HEK293 (cell line): ENCODE data around the gene KCNK7.

ENCODE experiments used
- CTCF ChIA-PET: fragments of 350-600 bp; formaldehyde crosslinking; extraction: SDS; loops from one replicate; lab custom pipeline; 2021; ENCODE audit warnings: antibody characterized with exemption; lab: Yijun Ruan, JAX
- POLR2A ChIA-PET: fragments of 300-600 bp; formaldehyde crosslinking; extraction: SDS; loops from one replicate; lab custom pipeline; 2020; ENCODE audit warnings: antibody characterized with exemption, inconsistent platforms; lab: Yijun Ruan, JAX
- H3K27ac ChIP-seq: fragments of 200-500 bp; sonication (Bioruptor generic); 2 replicates; pipeline ENCODE4 v1.5.1; 2014; ENCODE audit warnings: low read depth, low read length, control low read depth, inconsistent platforms; ENCODE audit errors: extremely low read depth
- H3K36me3 ChIP-seq, 2 experiments: fragments of 200-500 bp in 1 of 2; sonication (Bioruptor generic) in 1 of 2; 1 replicate in 1 of 2; 2 replicates in 1 of 2; pipeline ENCODE4 v1.5.1; 2014 to 2017; ENCODE audit warnings: inconsistent platforms in 2 of 2, low read length in 2 of 2; ENCODE audit not compliant: control insufficient read depth in 2 of 2, insufficient read depth in 1 of 2
- H3K4me1 ChIP-seq: fragments of 200-500 bp; sonication (Bioruptor generic); 2 replicates; pipeline ENCODE4 v1.5.1; 2014; ENCODE audit warnings: mild to moderate bottlenecking, low read length, inconsistent platforms; ENCODE audit not compliant: control insufficient read depth, insufficient read depth
- H3K4me3 ChIP-seq: 2 replicates; pipeline ENCODE4 v1.5.1; 2011; ENCODE audit warnings: low read depth, mild to moderate bottlenecking, control low read depth, low read length, moderate library complexity
- H3K9me3 ChIP-seq: fragments of 200-500 bp; sonication (Bioruptor generic); 2 replicates; pipeline ENCODE4 v1.5.1; 2014; ENCODE audit warnings: low read depth, low read length, inconsistent platforms; ENCODE audit not compliant: control insufficient read depth, insufficient read depth
- CTCF ChIP-seq: fragments of 450-650 bp; formaldehyde crosslinking; IDR thresholded peaks from 2 replicates; pipeline ENCODE4 v1.5.1; 2016; ENCODE audit warnings: missing biosample characterization, missing genetic modification characterization
- IKZF3 ChIP-seq: fragments of 450-650 bp; IDR thresholded peaks from 2 replicates; pipeline ENCODE4 v1.5.0; 2018; ENCODE audit warnings: missing biosample characterization, mild to moderate bottlenecking, missing genetic modification characterization, moderate library complexity
- PATZ1 ChIP-seq: fragments of 450-650 bp; formaldehyde crosslinking; IDR thresholded peaks from 2 replicates; pipeline ENCODE4 v1.5.1; 2016; ENCODE audit warnings: missing biosample characterization, missing genetic modification characterization
- REPIN1 ChIP-seq: fragments of 450-650 bp; formaldehyde crosslinking; IDR thresholded peaks from 2 replicates; pipeline ENCODE4 v1.5.1; 2017; ENCODE audit warnings: missing biosample characterization, missing genetic modification characterization, low read depth
- SETDB1 ChIP-seq: IDR thresholded peaks from one replicate; pipeline ENCODE4 v1.6.1; 2017; ENCODE audit warnings: mild to moderate bottlenecking, low read length, moderate library complexity, mixed read lengths; ENCODE audit not compliant: insufficient read length
- SP2 ChIP-seq: fragments of 450-650 bp; formaldehyde crosslinking; IDR thresholded peaks from 2 replicates; pipeline ENCODE4 v1.5.1; 2016; ENCODE audit warnings: missing biosample characterization, missing genetic modification characterization
- ZBTB7A ChIP-seq: fragments of 450-650 bp; formaldehyde crosslinking; IDR thresholded peaks from 2 replicates; pipeline ENCODE4 v1.5.1; 2016; ENCODE audit warnings: low read depth, missing biosample characterization, missing genetic modification characterization
- ZNF132 ChIP-seq: fragments of 450-650 bp; formaldehyde crosslinking; IDR thresholded peaks from 2 replicates; pipeline ENCODE4 v1.5.1; 2017; ENCODE audit warnings: missing biosample characterization, missing genetic modification characterization, borderline replicate concordance
- ZNF138 ChIP-seq: fragments of 450-650 bp; formaldehyde crosslinking; IDR thresholded peaks from 2 replicates; pipeline ENCODE4 v1.5.1; 2016; ENCODE audit warnings: missing biosample characterization, missing genetic modification characterization, borderline replicate concordance
- ZNF140 ChIP-seq: fragments of 450-650 bp; formaldehyde crosslinking; IDR thresholded peaks from 2 replicates; pipeline ENCODE4 v1.5.1; 2016; ENCODE audit warnings: missing biosample characterization, missing genetic modification characterization
- ZNF175 ChIP-seq: fragments of 450-650 bp; formaldehyde crosslinking; IDR thresholded peaks from 2 replicates; pipeline ENCODE4 v1.5.1; 2016; ENCODE audit warnings: missing biosample characterization, missing genetic modification characterization
- ZNF394 ChIP-seq: fragments of 450-650 bp; formaldehyde crosslinking; IDR thresholded peaks from 2 replicates; pipeline ENCODE4 v1.5.1; 2016; ENCODE audit warnings: missing biosample characterization, missing genetic modification characterization, mild to moderate bottlenecking, moderate library complexity, borderline replicate concordance
- ZNF514 ChIP-seq: fragments of 450-650 bp; formaldehyde crosslinking; IDR thresholded peaks from 2 replicates; pipeline ENCODE4 v1.5.1; 2016; ENCODE audit warnings: missing biosample characterization, missing genetic modification characterization
- ZNF530 ChIP-seq: fragments of 450-650 bp; formaldehyde crosslinking; IDR thresholded peaks from 2 replicates; pipeline ENCODE4 v1.5.1; 2016; ENCODE audit warnings: low read depth, missing biosample characterization, missing genetic modification characterization
- ZNF548 ChIP-seq: fragments of 450-650 bp; formaldehyde crosslinking; IDR thresholded peaks from 2 replicates; pipeline ENCODE4 v1.5.1; 2016; ENCODE audit warnings: missing biosample characterization, missing genetic modification characterization
- ZNF549 ChIP-seq: fragments of 450-650 bp; IDR thresholded peaks from 2 replicates; pipeline ENCODE4 v1.5.1; 2018; ENCODE audit warnings: missing biosample characterization, missing genetic modification characterization, mild to moderate bottlenecking, inconsistent platforms, moderate library complexity
- ZNF670 ChIP-seq: fragments of 450-650 bp; formaldehyde crosslinking; IDR thresholded peaks from 2 replicates; pipeline ENCODE4 v1.5.1; 2016; ENCODE audit warnings: missing biosample characterization, missing genetic modification characterization, low read depth
- ZNF704 ChIP-seq: fragments of 450-650 bp; formaldehyde crosslinking; IDR thresholded peaks from 2 replicates; pipeline ENCODE4 v1.5.1; 2016; ENCODE audit warnings: missing biosample characterization, missing genetic modification characterization
- ZNF777 ChIP-seq: fragments of 450-650 bp; formaldehyde crosslinking; IDR thresholded peaks from 2 replicates; pipeline ENCODE4 v1.5.1; 2017; ENCODE audit warnings: missing biosample characterization, missing genetic modification characterization, borderline replicate concordance
- ZNF830 ChIP-seq: fragments of 450-650 bp; IDR thresholded peaks from 2 replicates; pipeline ENCODE4 v1.5.0; 2018; ENCODE audit warnings: missing biosample characterization, missing genetic modification characterization, low read depth, mild to moderate bottlenecking, moderate library complexity
- ZSCAN16 ChIP-seq: fragments of 450-650 bp; formaldehyde crosslinking; IDR thresholded peaks from 2 replicates; pipeline ENCODE4 v1.5.1; 2016; ENCODE audit warnings: missing biosample characterization, missing genetic modification characterization
- TF ChIP-seq, protein P1 (sequence below): fragments of 450-650 bp; IDR thresholded peaks from 2 replicates; pipeline ENCODE4 v1.5.1; 2018; ENCODE audit warnings: missing biosample characterization, mild to moderate bottlenecking, missing genetic modification characterization
- TF ChIP-seq, protein P2 (sequence below): fragments of 450-650 bp; formaldehyde crosslinking; IDR thresholded peaks from 2 replicates; pipeline ENCODE4; 2016; ENCODE audit warnings: missing biosample characterization, missing genetic modification characterization

Gene KCNK7

DNA sequence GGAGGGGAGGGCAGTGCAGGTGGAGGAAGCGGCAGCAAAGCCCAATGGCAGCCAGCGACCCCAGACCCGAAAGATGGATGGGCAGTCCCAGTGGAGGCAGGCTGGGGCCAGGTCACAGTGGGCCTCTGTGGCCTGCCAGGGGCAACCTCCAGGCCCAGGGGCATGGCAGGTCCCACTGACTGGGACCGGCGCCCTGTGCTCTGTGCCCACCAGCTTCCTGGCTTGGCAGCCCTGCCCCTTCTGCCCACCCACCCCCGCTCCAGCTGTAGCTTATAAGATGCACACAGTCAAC lies 4.3 kb upstream of the KCNK7 start:
- CTCF ChIA-PET: interaction anchor here (1.2 kb wide), 1 partner anchor 13 kb away, joined by 3 read pairs; no protein-coding TSS in a partner anchor
- TF ChIP-seq ZNF514 (tag by site-specific recombination): no peak
- no peak for TF ChIP-seq ZNF138 (tag by site-specific recombination)
- TF ChIP-seq ZNF394 (tag by site-specific recombination): no peak
- no peak for TF ChIP-seq ZNF777 (tag by site-specific recombination)
- no peak for TF ChIP-seq ZNF670 (tag by site-specific recombination)
- TF ChIP-seq SP2 (tag by site-specific recombination): no peak
- no peak for TF ChIP-seq ZNF548
- TF ChIP-seq, protein P1, sequence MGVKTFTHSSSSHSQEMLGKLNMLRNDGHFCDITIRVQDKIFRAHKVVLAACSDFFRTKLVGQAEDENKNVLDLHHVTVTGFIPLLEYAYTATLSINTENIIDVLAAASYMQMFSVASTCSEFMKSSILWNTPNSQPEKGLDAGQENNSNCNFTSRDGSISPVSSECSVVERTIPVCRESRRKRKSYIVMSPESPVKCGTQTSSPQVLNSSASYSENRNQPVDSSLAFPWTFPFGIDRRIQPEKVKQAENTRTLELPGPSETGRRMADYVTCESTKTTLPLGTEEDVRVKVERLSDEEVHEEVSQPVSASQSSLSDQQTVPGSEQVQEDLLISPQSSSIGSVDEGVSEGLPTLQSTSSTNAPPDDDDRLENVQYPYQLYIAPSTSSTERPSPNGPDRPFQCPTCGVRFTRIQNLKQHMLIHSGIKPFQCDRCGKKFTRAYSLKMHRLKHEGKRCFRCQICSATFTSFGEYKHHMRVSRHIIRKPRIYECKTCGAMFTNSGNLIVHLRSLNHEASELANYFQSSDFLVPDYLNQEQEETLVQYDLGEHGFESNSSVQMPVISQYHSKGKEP (tag by site-specific recombination): no peak
- no peak for TF ChIP-seq ZNF175 (tag by site-specific recombination)
- TF ChIP-seq ZNF132 (tag by site-specific recombination): no peak
- TF ChIP-seq CTCF (tag by site-specific recombination): no peak
- TF ChIP-seq SETDB1: no peak
- TF ChIP-seq, protein P2, sequence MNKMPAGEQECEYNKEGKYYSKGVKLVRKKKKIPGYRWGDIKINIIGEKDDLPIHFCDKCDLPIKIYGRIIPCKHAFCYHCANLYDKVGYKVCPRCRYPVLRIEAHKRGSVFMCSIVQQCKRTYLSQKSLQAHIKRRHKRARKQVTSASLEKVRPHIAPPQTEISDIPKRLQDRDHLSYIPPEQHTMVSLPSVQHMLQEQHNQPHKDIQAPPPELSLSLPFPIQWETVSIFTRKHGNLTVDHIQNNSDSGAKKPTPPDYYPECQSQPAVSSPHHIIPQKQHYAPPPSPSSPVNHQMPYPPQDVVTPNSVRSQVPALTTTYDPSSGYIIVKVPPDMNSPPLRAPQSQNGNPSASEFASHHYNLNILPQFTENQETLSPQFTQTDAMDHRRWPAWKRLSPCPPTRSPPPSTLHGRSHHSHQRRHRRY (tag by site-specific recombination): no peak
- Histone ChIP-seq H3K36me3 (peaks cover 0 to 47% of the 10 kb centered on the region in 2 experiments; a peak in 2 of 3 replicates), H3K9me3 (no peaks in the 10 kb centered on the region), H3K4me1 (no peaks in the 10 kb centered on the region), H3K27ac (no peak overlapping the region), H3K4me3 (no peak overlapping the region)
- POLR2A ChIA-PET: interaction anchor here (0.5 to 1.2 kb wide), 3 partner anchors 8 to 91 kb away, joined by 3 read pairs; no protein-coding TSS in a partner anchor

- Histone ChIP-seq H3K9me3 (no peaks in the 10 kb centered on the region), H3K36me3 (peaks cover 0 to 41% of the 10 kb centered on the region in 2 experiments; a peak in 2 of 3 replicates), H3K27ac (no peak overlapping the region), H3K4me3 (no peak overlapping the region), H3K4me1 (no peaks in the 10 kb centered on the region)
- TF ChIP-seq ZNF530 (tag by site-specific recombination) (no peak), IKZF3 (tag by site-specific recombination) (no peak), ZNF830 (tag by site-specific recombination) (no peak), ZNF549 (tag by site-specific recombination) (no peak), REPIN1 (tag by site-specific recombination) (no peak), ZNF140 (no peak), ZSCAN16 (no peak), PATZ1 (tag by site-specific recombination) (no peak), ZNF704 (tag by site-specific recombination) (no peak), ZBTB7A (tag by site-specific recombination) (no peak)
- POLR2A ChIA-PET: interaction anchor here (0.5 to 1.2 kb wide), 3 partner anchors 8 to 91 kb away, joined by 3 read pairs; no protein-coding TSS in a partner anchor
- CTCF ChIA-PET: interaction anchor here (0.6 to 1.0 kb wide), 2 partner anchors 16 to 302 kb away, joined by 3 to 4 read pairs; partner anchors contain the start of gene PCNX3
Measured at GRCh38 chr11:65599216-65599954, 3.8 kb upstream of the KCNK7 start.
